Neuronal stem cell (in vitro differentiated cells): ENCODE measurements around the gene NXPH2. TPM values are rescaled to one million over a fixed set of nuclear protein-coding genes. Genes with fewer than 3 reads are reported as not detected.

Source experiments
- DNase-seq: peaks from one replicate; pipeline ENCODE4 v3.0.0-alpha.2; 2013; ENCODE audit warnings: low spot score
- H2AFZ ChIP-seq: one replicate; pipeline ENCODE4 v1.6.1; 2013; ENCODE audit warnings: mild to moderate bottlenecking, low read length, inconsistent platforms
- H2AK5ac ChIP-seq: 2 replicates; pipeline ENCODE4 v1.6.1; 2013; ENCODE audit warnings: low read depth, mild to moderate bottlenecking, inconsistent platforms, low read length, moderate library complexity, mixed read lengths
- H2BK120ac ChIP-seq: 2 replicates; pipeline ENCODE4 v1.6.1; 2013; ENCODE audit warnings: low read depth, mild to moderate bottlenecking, inconsistent platforms, low read length, moderate library complexity, mixed read lengths
- H2BK12ac ChIP-seq: one replicate; pipeline ENCODE4 v1.6.1; 2013; ENCODE audit warnings: low read length, inconsistent platforms
- H2BK15ac ChIP-seq: 2 replicates; pipeline ENCODE4 v1.6.1; 2013; ENCODE audit warnings: mild to moderate bottlenecking, low read length, inconsistent platforms, mixed read lengths
- H2BK5ac ChIP-seq: one replicate; pipeline ENCODE4 v1.6.1; 2013; ENCODE audit warnings: inconsistent platforms, mild to moderate bottlenecking, low read length, moderate library complexity
- H3K14ac ChIP-seq: one replicate; pipeline ENCODE4 v1.6.1; 2013; ENCODE audit warnings: low read length, inconsistent platforms
- H3K18ac ChIP-seq: 2 replicates; pipeline ENCODE4 v1.6.1; 2013; ENCODE audit warnings: low read length, inconsistent platforms
- H3K23ac ChIP-seq: 2 replicates; pipeline ENCODE4 v1.6.1; 2013; ENCODE audit warnings: low read depth, mild to moderate bottlenecking, mixed read lengths, low read length, inconsistent platforms; ENCODE audit not compliant: poor library complexity
- H3K27ac ChIP-seq: replicated peaks from 3 replicates; pipeline ENCODE4 v1.5.1; 2013; ENCODE audit warnings: low read length, inconsistent platforms
- H3K27me3 ChIP-seq, 3 experiments: 2 replicates each; pipeline ENCODE4 v1.6.1; 2013; ENCODE audit warnings: low read length in 3 of 3, mild to moderate bottlenecking in 2 of 3, inconsistent platforms in 1 of 3, low read depth in 1 of 3, mixed read lengths in 1 of 3, moderate library complexity in 1 of 3; ENCODE audit not compliant: control insufficient read depth in 3 of 3, insufficient read depth in 3 of 3
- H3K36me3 ChIP-seq, 2 donors: replicated peaks in 1 of 2; 2 replicates each; pipeline ENCODE4 v1.6.1; 2013; ENCODE audit warnings: low read length in 2 of 2; ENCODE audit not compliant: control insufficient read depth in 2 of 2, insufficient read depth in 2 of 2
- H3K4ac ChIP-seq: 2 replicates; pipeline ENCODE4 v1.6.1; 2013; ENCODE audit warnings: inconsistent platforms, mild to moderate bottlenecking, low read length, moderate library complexity
- H3K4me1 ChIP-seq, 2 donors: 1 replicate in 1 of 2; 2 replicates in 1 of 2; pipeline ENCODE4 v1.6.1; 2013; ENCODE audit warnings: low read length in 2 of 2, low read depth in 1 of 2; ENCODE audit not compliant: control insufficient read depth in 2 of 2, insufficient read depth in 1 of 2
- H3K4me2 ChIP-seq: one replicate; pipeline ENCODE4 v1.6.1; 2013; ENCODE audit warnings: mild to moderate bottlenecking, low read length, inconsistent platforms; ENCODE audit not compliant: insufficient read depth, poor library complexity, severe bottlenecking
- H3K4me3 ChIP-seq, 2 donors: 2 replicates each; pipeline ENCODE4 v1.5.1; 2013; ENCODE audit warnings: low read length in 2 of 2, mild to moderate bottlenecking in 2 of 2, inconsistent platforms in 1 of 2, moderate library complexity in 1 of 2
- H3K79me1 ChIP-seq: one replicate; pipeline ENCODE4 v1.6.1; 2013; ENCODE audit warnings: low read depth, mild to moderate bottlenecking, inconsistent platforms, low read length, moderate library complexity
- H3K9ac ChIP-seq: one replicate; pipeline ENCODE4 v1.6.1; 2013; ENCODE audit warnings: mild to moderate bottlenecking, low read depth, low read length, inconsistent platforms; ENCODE audit not compliant: poor library complexity
- H3K9me3 ChIP-seq, 2 donors: replicated peaks in 1 of 2; 2 replicates each; pipeline versions ENCODE3 to v1.6.1; 2013; ENCODE audit warnings: low read length in 2 of 2, mild to moderate bottlenecking in 2 of 2, inconsistent platforms in 1 of 2, low read depth in 1 of 2, mixed read lengths in 1 of 2, moderate library complexity in 1 of 2; ENCODE audit not compliant: control insufficient read depth in 2 of 2, insufficient read depth in 1 of 2
- H4K8ac ChIP-seq: one replicate; pipeline ENCODE4 v1.6.1; 2013; ENCODE audit warnings: low read depth, mild to moderate bottlenecking, inconsistent platforms, low read length, moderate library complexity
- H4K91ac ChIP-seq: one replicate; pipeline ENCODE4 v1.6.1; 2013; ENCODE audit warnings: low read length, low read depth, mild to moderate bottlenecking, inconsistent platforms; ENCODE audit not compliant: poor library complexity
- whole genome bisulfite sequencing, 2 donors: extraction: QIAGEN DNeasy Blood & Tissue Kit; methylation state at CpG; one replicate each; pipeline ENCODE4 v1.1.7; 2013; ENCODE audit warnings: missing lambda C conversion rate in 2 of 2, mixed read lengths in 1 of 2; ENCODE audit not compliant: insufficient read length in 2 of 2, insufficient replicate concordance in 1 of 2; ENCODE audit errors: extremely low coverage in 2 of 2; 5-methylcytosine and 5-hydroxymethylcytosine counted together
- polyA plus RNA-seq, 2 experiments: library from polyadenylated mRNA; stranded (reverse); fragments of 200-250 nt; gene quantifications; one replicate each; pipeline ENCODE4 v1.2.3, GENCODE V29; 2013

Gene NXPH2
- polyA plus RNA-seq (2013, experiment 1 of 2) = 9.0 TPM
- 8.0 TPM for polyA plus RNA-seq (2013, experiment 2 of 2)

- DNase-seq = peak; percentile 57
- Histone ChIP-seq H3K79me1 (peaks cover 2% of the 10 kb centered on the region), H3K18ac (peak within 1 kb of the TSS; percentile 98), H2AFZ (peak within 1 kb of the TSS; percentile 99), H2BK5ac (peak within 1 kb of the TSS; percentile 87), H2BK12ac (no peak within 1 kb of the TSS), H3K4me2 (peak within 1 kb of the TSS; percentile 97), H3K27me3 (peaks cover 4 to 51% (median 14%) of the 10 kb centered on the region in 3 experiments), H3K27ac (no peak within 1 kb of the TSS), H3K4ac (peak within 1 kb of the TSS; percentile 3), H4K8ac (no peak within 1 kb of the TSS), H3K9me3 (peaks cover 0 to 9% of the 10 kb centered on the region in 2 donors), H3K36me3 (no peaks in the 10 kb centered on the region), H3K14ac (no peak within 1 kb of the TSS), H2AK5ac (no peak within 1 kb of the TSS), H3K9ac (peak within 1 kb of the TSS; percentile 91), H2BK120ac (peak within 1 kb of the TSS; percentile 49), H3K4me1 (peaks cover 0 to 11% of the 10 kb centered on the region in 2 donors), H3K4me3 (peak within 1 kb of the TSS; percentile 54 to 90), H3K23ac (no peak within 1 kb of the TSS), H2BK15ac (peak within 1 kb of the TSS; percentile 70), H4K91ac (no peak within 1 kb of the TSS)
- no CpG with 5 or more reads among the region's 58 CpGs for WGBS, 2 donors
These were observed at the start of gene NXPH2 for GRCh38 chr2:138779781-138780445. NXPH2 (minus strand) TSS chr2:138780390; CDS start chr2:138780241, 149 bp downstream.

GRCh38 chr2:138829326-138829919 is 49.2 kb upstream of the NXPH2 start:
- H3K36me3 ChIP-seq = no peaks in the 10 kb centered on the region
- no peak overlapping the region for H3K14ac ChIP-seq
- H2BK120ac ChIP-seq = no peak overlapping the region
- no peak overlapping the region for H3K23ac ChIP-seq
- no peak overlapping the region for H2BK15ac ChIP-seq
- H4K8ac ChIP-seq = no peak overlapping the region
- no peak overlapping the region for H4K91ac ChIP-seq
- no peaks in the 10 kb centered on the region for H3K79me1 ChIP-seq
- H3K27ac ChIP-seq = no peak overlapping the region
- H3K4me1 ChIP-seq = no peaks in the 10 kb centered on the region
- DNase-seq = peak; percentile 48
- no peak overlapping the region for H2BK12ac ChIP-seq
- no peak overlapping the region for H3K4me2 ChIP-seq
- H2AFZ ChIP-seq = no peak overlapping the region
- H2BK5ac ChIP-seq = no peak overlapping the region
- H3K4me3 ChIP-seq = no peak overlapping the region
- H2AK5ac ChIP-seq = no peak overlapping the region
- H3K9ac ChIP-seq = no peak overlapping the region
- no peaks in the 10 kb centered on the region for H3K9me3 ChIP-seq
- no peak overlapping the region for H3K4ac ChIP-seq
- peaks cover 0 to 3% (median 0%) of the 10 kb centered on the region in 3 experiments for H3K27me3 ChIP-seq
- no CpG with 5 or more reads among the region's 3 CpGs for WGBS, 2 donors
- H3K18ac ChIP-seq = no peak overlapping the region

- Histone ChIP-seq H3K4me2 (no peak overlapping the region), H2AK5ac (no peak overlapping the region), H3K36me3 (no peaks in the 10 kb centered on the region), H2BK120ac (no peak overlapping the region), H3K4me1 (peaks cover 0 to 4% of the 10 kb centered on the region in 2 donors), H3K4me3 (no peak overlapping the region), H2BK15ac (no peak overlapping the region), H3K9ac (no peak overlapping the region), H3K23ac (no peak overlapping the region), H2AFZ (no peak overlapping the region), H3K14ac (no peak overlapping the region), H3K27ac (no peak overlapping the region), H3K79me1 (no peaks in the 10 kb centered on the region), H2BK5ac (no peak overlapping the region), H4K8ac (no peak overlapping the region), H3K9me3 (no peaks in the 10 kb centered on the region), H2BK12ac (no peak overlapping the region), H3K27me3 (peaks cover 0 to 3% (median 0%) of the 10 kb centered on the region in 3 experiments), H3K4ac (no peak overlapping the region), H4K91ac (no peak overlapping the region), H3K18ac (no peak overlapping the region)
- DNase-seq = peak; percentile 69
- no CpG with 5 or more reads among the region's 3 CpGs for WGBS, 2 donors
These were observed 47.4 kb upstream of the NXPH2 start for GRCh38 chr2:138827426-138828054.

- Histone ChIP-seq H3K4me2 (no peak overlapping the region), H4K91ac (no peak overlapping the region), H3K4ac (no peak overlapping the region), H3K18ac (no peak overlapping the region), H3K23ac (no peak overlapping the region), H2AFZ (no peak overlapping the region), H3K27ac (no peak overlapping the region), H3K14ac (no peak overlapping the region), H3K36me3 (no peaks in the 10 kb centered on the region), H3K79me1 (no peaks in the 10 kb centered on the region), H3K9me3 (no peaks in the 10 kb centered on the region), H2BK15ac (no peak overlapping the region), H3K4me3 (no peak overlapping the region), H3K4me1 (peaks cover 0 to 4% of the 10 kb centered on the region in 2 donors), H3K27me3 (peaks cover 0 to 3% (median 0%) of the 10 kb centered on the region in 3 experiments), H2BK12ac (no peak overlapping the region), H2BK5ac (no peak overlapping the region), H2BK120ac (no peak overlapping the region), H3K9ac (no peak overlapping the region), H2AK5ac (no peak overlapping the region), H4K8ac (no peak overlapping the region)
- DNase-seq = no peak
- WGBS, 2 donors = no CpG with 5 or more reads among the region's 2 CpGs
These were observed 43.5 kb upstream of the NXPH2 start for GRCh38 chr2:138823666-138824065.
